ENCODE measurements around the gene ZSWIM5. TPM values are rescaled to one million over a fixed set of nuclear protein-coding genes. Genes with fewer than 3 reads are reported as not detected.

Gene ZSWIM5
- polyA plus RNA-seq, 1 donor (not counting 4 experiments of a cell fraction or from before 2014, with no cell fraction given), result 0.03 TPM

DNA sequence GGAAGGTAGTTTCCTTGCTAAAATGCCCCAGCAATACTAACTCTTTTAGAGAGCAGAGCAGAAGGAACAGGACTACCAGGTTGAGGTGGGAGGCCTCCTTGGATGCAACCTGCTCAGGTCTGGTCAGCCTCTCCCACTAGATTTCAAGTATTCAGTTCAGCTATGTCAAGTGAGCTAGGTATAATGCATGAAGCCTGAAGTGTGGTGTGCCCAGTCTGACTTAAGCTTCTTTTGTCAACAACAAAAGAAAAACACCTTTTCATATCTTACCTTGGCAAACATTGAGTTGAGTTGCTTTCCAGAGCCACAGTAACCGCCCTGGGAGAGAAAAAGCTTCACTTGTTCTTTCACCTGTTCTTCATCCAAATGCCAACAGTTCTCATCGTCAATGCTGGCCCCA, 146.6 kb downstream of the ZSWIM5 start:
- Histone ChIP-seq H2AFZ (ENCODE audit: control insufficient read depth, low read length) (no peak overlapping the region), H3K4me1 (ENCODE audit: control insufficient read depth, extremely low read depth, insufficient read depth, low read length) (no peaks in the 10 kb centered on the region), H3K9ac (ENCODE audit: control insufficient read depth, extremely low read depth, insufficient read depth, low read length) (no peak overlapping the region), H3K79me2 (ENCODE audit: control insufficient read depth, insufficient read depth, low read length) (no peaks in the 10 kb centered on the region), H4K20me1 (ENCODE audit: control insufficient read depth, extremely low read depth, insufficient read depth, low read length) (no peaks in the 10 kb centered on the region), H3K36me3 (ENCODE audit: control insufficient read depth in 2 of 2, extremely low read depth in 1 of 2, insufficient read depth in 2 of 2, low read length in 2 of 2) (no peaks in the 10 kb centered on the region), H3K27me3 (ENCODE audit: control insufficient read depth, extremely low read depth, insufficient read depth, low read length) (no peaks in the 10 kb centered on the region), H3K4me3 (ENCODE audit: control insufficient read depth in 2 of 3, extremely low read depth in 1 of 3, insufficient read depth in 2 of 3, low read depth in 1 of 3, low read length in 3 of 3) (no peak overlapping the region), H3K4me2 (ENCODE audit: control insufficient read depth, extremely low read depth, insufficient read depth, low read depth, low read length) (no peak overlapping the region), H3K9me3 (ENCODE audit: control insufficient read depth, low read depth, low read length) (no peaks in the 10 kb centered on the region), H3K27ac (ENCODE audit: control insufficient read depth, insufficient read depth, low read length) (no peak overlapping the region), H3K9me1 (ENCODE audit: control insufficient read depth, extremely low read depth, insufficient read depth, low read length) (no peaks in the 10 kb centered on the region)
- DNase-seq (ENCODE audit: low read depth, low spot score), result no peak
- FAIRE-seq, result no peak
- TF ChIP-seq EZH2 (IDR thresholded peaks at IDR 0.05; ENCODE audit: low read length), result no peak
- TF ChIP-seq, protein P1, sequence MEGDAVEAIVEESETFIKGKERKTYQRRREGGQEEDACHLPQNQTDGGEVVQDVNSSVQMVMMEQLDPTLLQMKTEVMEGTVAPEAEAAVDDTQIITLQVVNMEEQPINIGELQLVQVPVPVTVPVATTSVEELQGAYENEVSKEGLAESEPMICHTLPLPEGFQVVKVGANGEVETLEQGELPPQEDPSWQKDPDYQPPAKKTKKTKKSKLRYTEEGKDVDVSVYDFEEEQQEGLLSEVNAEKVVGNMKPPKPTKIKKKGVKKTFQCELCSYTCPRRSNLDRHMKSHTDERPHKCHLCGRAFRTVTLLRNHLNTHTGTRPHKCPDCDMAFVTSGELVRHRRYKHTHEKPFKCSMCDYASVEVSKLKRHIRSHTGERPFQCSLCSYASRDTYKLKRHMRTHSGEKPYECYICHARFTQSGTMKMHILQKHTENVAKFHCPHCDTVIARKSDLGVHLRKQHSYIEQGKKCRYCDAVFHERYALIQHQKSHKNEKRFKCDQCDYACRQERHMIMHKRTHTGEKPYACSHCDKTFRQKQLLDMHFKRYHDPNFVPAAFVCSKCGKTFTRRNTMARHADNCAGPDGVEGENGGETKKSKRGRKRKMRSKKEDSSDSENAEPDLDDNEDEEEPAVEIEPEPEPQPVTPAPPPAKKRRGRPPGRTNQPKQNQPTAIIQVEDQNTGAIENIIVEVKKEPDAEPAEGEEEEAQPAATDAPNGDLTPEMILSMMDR (optimal IDR thresholded peaks at IDR 0.05 in 1 of 3, IDR thresholded peaks at IDR 0.05 in 1 of 3, conservative IDR thresholded peaks at IDR 0.05 in 1 of 3; ENCODE audit: extremely low read depth in 1 of 3, insufficient read depth in 2 of 3, low read length in 3 of 3), result no peak
- dilution Hi-C loops (cut with MboI; ENCODE audit: extremely low pct_ligation_motif_present, low sequenced_read_pairs), result no loop called here

DNA sequence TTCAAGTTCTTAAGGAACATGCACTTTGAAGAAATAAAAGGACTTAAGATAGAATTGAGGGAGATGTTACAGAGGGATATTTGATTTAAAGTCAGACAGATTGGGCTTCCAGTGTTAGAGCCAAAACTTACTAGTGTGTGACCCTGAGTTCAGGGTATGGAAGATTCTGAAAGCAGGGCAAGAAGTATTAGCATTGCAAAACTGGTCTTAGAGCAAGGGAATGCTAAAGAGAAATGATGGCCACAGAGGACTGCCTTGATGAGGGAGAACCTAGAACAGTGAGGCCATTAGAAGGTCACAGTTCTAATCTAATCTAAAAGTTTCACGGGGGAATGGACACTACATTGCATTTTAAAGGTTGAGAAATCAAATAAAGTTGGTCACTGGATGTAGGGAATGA, 148.9 kb downstream of the ZSWIM5 start:
- no peaks in the 10 kb centered on the region for H3K27me3 ChIP-seq (ENCODE audit: control insufficient read depth, extremely low read depth, insufficient read depth, low read length)
- no peaks in the 10 kb centered on the region for H4K20me1 ChIP-seq (ENCODE audit: control insufficient read depth, extremely low read depth, insufficient read depth, low read length)
- no peaks in the 10 kb centered on the region for H3K36me3 ChIP-seq (ENCODE audit: control insufficient read depth in 2 of 2, extremely low read depth in 1 of 2, insufficient read depth in 2 of 2, low read length in 2 of 2)
- no peak overlapping the region for H2AFZ ChIP-seq (ENCODE audit: control insufficient read depth, low read length)
- H3K9me3 ChIP-seq (ENCODE audit: control insufficient read depth, low read depth, low read length), result no peaks in the 10 kb centered on the region
- H3K79me2 ChIP-seq (ENCODE audit: control insufficient read depth, insufficient read depth, low read length), result no peaks in the 10 kb centered on the region
- H3K4me1 ChIP-seq (ENCODE audit: control insufficient read depth, extremely low read depth, insufficient read depth, low read length), result no peaks in the 10 kb centered on the region
- no peak overlapping the region for H3K27ac ChIP-seq (ENCODE audit: control insufficient read depth, insufficient read depth, low read length)
- FAIRE-seq (no peak), DNase-seq (ENCODE audit: low read depth, low spot score) (no peak)
- TF ChIP-seq EZH2 (IDR thresholded peaks at IDR 0.05; ENCODE audit: low read length), result no peak
- TF ChIP-seq, protein P1 (optimal IDR thresholded peaks at IDR 0.05 in 1 of 3, IDR thresholded peaks at IDR 0.05 in 1 of 3, conservative IDR thresholded peaks at IDR 0.05 in 1 of 3; ENCODE audit: extremely low read depth in 1 of 3, insufficient read depth in 2 of 3, low read length in 3 of 3), result no peak
- no peaks in the 10 kb centered on the region for H3K9me1 ChIP-seq (ENCODE audit: control insufficient read depth, extremely low read depth, insufficient read depth, low read length)
- no peak overlapping the region for H3K4me2 ChIP-seq (ENCODE audit: control insufficient read depth, extremely low read depth, insufficient read depth, low read depth, low read length)
- dilution Hi-C loops (cut with MboI; ENCODE audit: extremely low pct_ligation_motif_present, low sequenced_read_pairs), result no loop called here
- no peak overlapping the region for H3K4me3 ChIP-seq (ENCODE audit: control insufficient read depth in 2 of 3, extremely low read depth in 1 of 3, insufficient read depth in 2 of 3, low read depth in 1 of 3, low read length in 3 of 3)
- no peak overlapping the region for H3K9ac ChIP-seq (ENCODE audit: control insufficient read depth, extremely low read depth, insufficient read depth, low read length)

Measured in keratinocyte (primary cell).